Thyroid gland (tissue), 4 donors: ENCODE data around the gene KCNIP4.

ENCODE experiments used
- CTCF ChIP-seq, 6 experiments: fragments of 200-600 bp in 3 of 6; fragments of 450-650 bp in 3 of 6; sonication (generic) in 3 of 6; IDR thresholded peaks; one replicate each; pipeline ENCODE4 v1.5.1; 2016 to 2019; ENCODE audit warnings: antibody characterized with exemption in 6 of 6, mild to moderate bottlenecking in 2 of 6, inconsistent platforms in 1 of 6, moderate library complexity in 1 of 6
- POLR2A ChIP-seq, 2 donors: fragments of 450-650 bp; IDR thresholded peaks; one replicate each; pipeline ENCODE4 v1.6.1; 2017; ENCODE audit warnings: antibody characterized with exemption in 2 of 2, mild to moderate bottlenecking in 2 of 2, moderate library complexity in 1 of 2

GRCh38 chr4:21476757-21477156 is 471.8 kb downstream of the KCNIP4 start:
- no peak for TF ChIP-seq CTCF (IDR thresholded peaks at IDR 0.05)
- TF ChIP-seq POLR2A (IDR thresholded peaks at IDR 0.05): no peak
